B cell (primary cell): ENCODE results near the gene RASL10B. TPM values are rescaled to one million over a fixed set of nuclear protein-coding genes. Genes with fewer than 3 reads are reported as not detected.
A peak's percentile ranks its signal among the peaks of the same experiment; 100 is the strongest.

Experiments
- ATAC-seq: fragments of 200-7000 bp; cut with Tn5 transposase; one replicate; pipeline ENCODE4 v1.10.0; 2021; ENCODE audit warnings: low read depth, mild to moderate bottlenecking, moderate number of reproducible peaks, moderate library complexity
- CTCF ChIA-PET: fragments of 350-600 bp; sonication (Branson Sonifier 250); formaldehyde crosslinking; loops from one replicate; lab custom pipeline; 2021; ENCODE audit warnings: antibody characterized with exemption, inconsistent platforms; lab: Charles Lee
- POLR2A ChIA-PET: fragments of 350-600 bp; sonication (Branson Sonifier 250); formaldehyde crosslinking; loops from one replicate; lab custom pipeline; 2021; ENCODE audit warnings: antibody characterized with exemption; lab: Charles Lee
- DNase-seq: peaks from one replicate; pipeline ENCODE4 v3.0.0; 2013
- H2AFZ ChIP-seq: 2 replicates; pipeline ENCODE4 v1.6.1; 2012; ENCODE audit warnings: mild to moderate bottlenecking, low read depth, low read length; ENCODE audit not compliant: insufficient read depth, poor library complexity, severe bottlenecking
- H3K27ac ChIP-seq, 2 donors: 1 replicate in 1 of 2; 2 replicates in 1 of 2; pipeline ENCODE4 v1.5.1; 2012 to 2013; ENCODE audit warnings: low read length in 2 of 2, mild to moderate bottlenecking in 2 of 2, moderate library complexity in 1 of 2
- H3K27me3 ChIP-seq, 4 experiments: fragments of 200-600 bp in 1 of 4; sonication (generic) in 1 of 4; replicated peaks in 1 of 4; 1 replicate in 2 of 4; 2 replicates in 2 of 4; pipeline versions ENCODE4 v1.6.1 to v1.7.0; 2013 to 2016; ENCODE audit warnings: low read length in 3 of 4, mild to moderate bottlenecking in 2 of 4, mixed read lengths in 1 of 4, moderate library complexity in 1 of 4; ENCODE audit not compliant: insufficient read depth in 4 of 4, control insufficient read depth in 3 of 4; ENCODE audit errors: control extremely low read depth in 1 of 4
- H3K36me3 ChIP-seq, 2 experiments: replicated peaks in 1 of 2; 1 replicate in 1 of 2; 2 replicates in 1 of 2; pipeline versions ENCODE4 v1.6.1 to v1.7.1; 2013; ENCODE audit warnings: low read length in 1 of 2; ENCODE audit not compliant: insufficient read depth in 2 of 2, control insufficient read depth in 1 of 2; ENCODE audit errors: control extremely low read depth in 1 of 2, extremely low read depth in 1 of 2
- H3K4me1 ChIP-seq, 2 donors: fragments of 200-600 bp in 1 of 2; sonication (generic) in 1 of 2; 1 replicate in 1 of 2; 2 replicates in 1 of 2; pipeline versions ENCODE4 v1.5.1 to v1.6.1; 2013 to 2017; ENCODE audit warnings: low read length in 2 of 2; ENCODE audit not compliant: control insufficient read depth in 2 of 2, insufficient read depth in 2 of 2
- H3K4me2 ChIP-seq: replicated peaks from 2 replicates; pipeline ENCODE3; 2012; ENCODE audit warnings: mild to moderate bottlenecking, low read depth, low read length; ENCODE audit not compliant: poor library complexity, severe bottlenecking
- H3K4me3 ChIP-seq, 5 experiments: fragments of 200-600 bp in 1 of 5; sonication (generic) in 1 of 5; 1 replicate in 3 of 5; 2 replicates in 2 of 5; pipeline versions ENCODE4 v1.5.1 to v1.7.0; 2011 to 2016; ENCODE audit warnings: low read length in 4 of 5, mild to moderate bottlenecking in 4 of 5, low read depth in 2 of 5, control low read depth in 1 of 5, moderate library complexity in 1 of 5; ENCODE audit not compliant: insufficient read depth in 1 of 5; ENCODE audit errors: control extremely low read depth in 1 of 5, extremely low read depth in 1 of 5
- H3K79me2 ChIP-seq: fragments of 200-600 bp; sonication (generic); one replicate; pipeline ENCODE4 v1.6.0; 2016; ENCODE audit warnings: low read length; ENCODE audit not compliant: control insufficient read depth, insufficient read depth
- H3K9ac ChIP-seq: fragments of 200-600 bp; sonication (generic); 2 replicates; pipeline ENCODE4 v1.6.1; 2017; ENCODE audit warnings: mild to moderate bottlenecking, low read length, moderate library complexity
- H3K9me3 ChIP-seq, 3 donors: one replicate each; pipeline versions ENCODE4 v1.6.1 to v1.7.1; 2013; ENCODE audit warnings: low read length in 2 of 3; ENCODE audit not compliant: control insufficient read depth in 2 of 3, insufficient read depth in 1 of 3; ENCODE audit errors: control extremely low read depth in 1 of 3
- H4K20me1 ChIP-seq: 2 replicates; pipeline ENCODE4 v1.6.0; 2012; ENCODE audit warnings: mild to moderate bottlenecking, low read length; ENCODE audit not compliant: insufficient read depth, control insufficient read depth, poor library complexity, severe bottlenecking
- H3K27ac Mint-ChIP-seq: one replicate; pipeline ENCODE4 v1.8.0; 2021; ENCODE audit warnings: mixed read lengths
- H3K27me3 Mint-ChIP-seq: one replicate; pipeline ENCODE4 v1.8.0; 2021; ENCODE audit warnings: mixed read lengths
- H3K4me1 Mint-ChIP-seq: one replicate; pipeline ENCODE4 v1.8.0; 2021; ENCODE audit warnings: mixed read lengths
- H3K4me3 Mint-ChIP-seq: one replicate; pipeline ENCODE4 v1.8.0; 2021; ENCODE audit warnings: mixed read lengths
- H3K9me3 Mint-ChIP-seq: one replicate; pipeline ENCODE4 v1.8.0; 2022; ENCODE audit warnings: mixed read lengths; ENCODE audit not compliant: insufficient read depth
- EZH2 ChIP-seq: IDR thresholded peaks from 2 replicates; pipeline ENCODE4 v1.6.1; 2012; ENCODE audit warnings: borderline replicate concordance, low read depth, mild to moderate bottlenecking, moderate library complexity, low read length; ENCODE audit not compliant: insufficient read depth, poor library complexity, severe bottlenecking
- WGBS: methylation state at CpG from one replicate; pipeline ENCODE4 v1.1.5; 2013; ENCODE audit warnings: missing lambda C conversion rate; ENCODE audit not compliant: insufficient coverage; 5-methylcytosine and 5-hydroxymethylcytosine counted together
- intact Hi-C: fragments of 100-400 bp; cut with micrococcal nuclease; formaldehyde crosslinking; loops from one replicate; pipeline ENCODE4 v1.10.0; 2022
- polyA plus RNA-seq: library from polyadenylated mRNA; depleted of rRNA; stranded (reverse); fragments of >200 nt; gene quantifications from 2 replicates; pipeline ENCODE4 v1.2.3, GENCODE V29; 2012
- total RNA-seq, 2 donors: library from RNA; stranded (reverse); fragments of 120-200 nt in 1 of 2; gene quantifications; 1 replicate in 1 of 2; 2 replicates in 1 of 2; pipeline versions ENCODE4 v1.2.3 to v1.2.4, GENCODE V29; 2013 to 2022
- TF ChIP-seq, protein P1 (sequence below): fragments of 200-600 bp; IDR thresholded peaks from one replicate; pipeline ENCODE4 v1.8.0; 2022; ENCODE audit warnings: antibody characterized with exemption, mild to moderate bottlenecking

RASL10B gene
- total and polyA plus RNA-seq, 2 donors (not counting 1 experiment from before 2014, with no cell fraction given), result 0.06 TPM; not detected in 1

DNA sequence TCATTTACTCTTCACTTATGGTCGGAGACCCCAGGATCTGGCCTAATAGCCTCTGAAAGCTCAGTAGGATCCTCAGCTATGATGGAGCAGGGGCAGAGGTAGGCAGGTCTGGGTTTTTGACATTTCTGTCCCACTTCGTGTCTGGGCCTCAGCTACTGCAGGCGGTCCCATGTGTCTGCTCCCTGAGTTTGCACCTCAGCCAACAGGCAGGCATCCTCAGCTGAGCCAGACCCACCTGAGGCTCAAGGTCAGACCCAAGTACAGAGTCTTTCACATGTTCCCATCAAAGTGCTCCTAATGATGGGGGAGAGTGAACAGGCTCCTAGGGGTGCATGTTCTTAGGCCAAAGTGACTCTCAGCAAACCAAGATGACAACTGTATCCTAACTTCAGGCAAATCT lies 2.9 kb upstream of the RASL10B start:
- DNase-seq, result no peak
- H3K4me1 ChIP-seq, result peaks cover 9 to 11% of the 10 kb centered on the region in 2 donors
- 92% methylated on average over 2 of the region's 3 CpGs for WGBS
- peaks cover 7 to 32% of the 10 kb centered on the region in 2 experiments for H3K36me3 ChIP-seq
- H2AFZ ChIP-seq, result no peak overlapping the region
- no peaks in the 10 kb centered on the region for H3K9me3 ChIP-seq
- intact Hi-C loops, result no loop called here
- TF ChIP-seq, protein P1, sequence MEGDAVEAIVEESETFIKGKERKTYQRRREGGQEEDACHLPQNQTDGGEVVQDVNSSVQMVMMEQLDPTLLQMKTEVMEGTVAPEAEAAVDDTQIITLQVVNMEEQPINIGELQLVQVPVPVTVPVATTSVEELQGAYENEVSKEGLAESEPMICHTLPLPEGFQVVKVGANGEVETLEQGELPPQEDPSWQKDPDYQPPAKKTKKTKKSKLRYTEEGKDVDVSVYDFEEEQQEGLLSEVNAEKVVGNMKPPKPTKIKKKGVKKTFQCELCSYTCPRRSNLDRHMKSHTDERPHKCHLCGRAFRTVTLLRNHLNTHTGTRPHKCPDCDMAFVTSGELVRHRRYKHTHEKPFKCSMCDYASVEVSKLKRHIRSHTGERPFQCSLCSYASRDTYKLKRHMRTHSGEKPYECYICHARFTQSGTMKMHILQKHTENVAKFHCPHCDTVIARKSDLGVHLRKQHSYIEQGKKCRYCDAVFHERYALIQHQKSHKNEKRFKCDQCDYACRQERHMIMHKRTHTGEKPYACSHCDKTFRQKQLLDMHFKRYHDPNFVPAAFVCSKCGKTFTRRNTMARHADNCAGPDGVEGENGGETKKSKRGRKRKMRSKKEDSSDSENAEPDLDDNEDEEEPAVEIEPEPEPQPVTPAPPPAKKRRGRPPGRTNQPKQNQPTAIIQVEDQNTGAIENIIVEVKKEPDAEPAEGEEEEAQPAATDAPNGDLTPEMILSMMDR, result no peak
- no peak for TF ChIP-seq EZH2
- H3K4me3 ChIP-seq, result no peak overlapping the region
- CTCF ChIA-PET, result interaction anchor here (1.2 kb wide), 1 partner anchor 11 kb away, joined by 3 read pairs; no protein-coding TSS in a partner anchor
- H3K4me2 ChIP-seq, result no peak overlapping the region
- POLR2A ChIA-PET, result no interaction called here
- ATAC-seq, result no peak
- no peak overlapping the region for H3K27ac ChIP-seq
- H3K9ac ChIP-seq, result no peak overlapping the region
- H3K27me3 ChIP-seq, result peaks cover 0 to 12% (median 0%) of the 10 kb centered on the region in 4 experiments
- no peak overlapping the region for H3K27ac Mint-ChIP-seq
- H3K4me3 Mint-ChIP-seq, result no peak overlapping the region
- peaks cover 15% of the 10 kb centered on the region for H3K4me1 Mint-ChIP-seq
- H3K9me3 Mint-ChIP-seq, result no peaks in the 10 kb centered on the region
- H3K27me3 Mint-ChIP-seq, result peaks cover 11% of the 10 kb centered on the region
- no peaks in the 10 kb centered on the region for H4K20me1 ChIP-seq
- H3K79me2 ChIP-seq, result no peaks in the 10 kb centered on the region

DNA sequence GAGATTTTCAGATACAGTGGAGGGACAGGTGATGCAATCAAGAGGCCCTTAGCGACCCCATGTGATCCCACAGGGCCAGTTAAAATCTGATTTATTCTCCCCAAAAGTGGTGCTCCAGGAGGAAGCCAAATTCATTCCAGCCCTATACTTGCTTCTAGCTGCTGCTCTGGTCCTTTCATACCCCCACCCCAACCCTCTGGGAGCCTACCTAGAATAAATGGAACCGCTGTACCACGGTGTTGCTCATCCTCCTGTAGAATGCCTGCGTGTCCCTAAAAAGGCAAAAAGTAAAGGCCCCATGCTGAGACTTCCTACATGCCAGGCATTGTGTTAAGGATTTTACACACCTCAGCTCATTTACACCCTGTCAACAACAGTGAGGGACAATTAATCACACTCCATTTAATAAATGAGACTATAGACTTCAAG lies 2.0 kb upstream of the RASL10B start:
- Histone ChIP-seq H4K20me1 (no peaks in the 10 kb centered on the region), H3K4me3 (no peak overlapping the region), H2AFZ (no peak overlapping the region), H3K27me3 (peaks cover 0 to 12% (median 0%) of the 10 kb centered on the region in 4 experiments), H3K4me2 (no peak overlapping the region), H3K36me3 (peaks cover 5 to 23% of the 10 kb centered on the region in 2 experiments), H3K9ac (no peak overlapping the region), H3K9me3 (no peaks in the 10 kb centered on the region), H3K4me1 (peaks cover 9 to 11% of the 10 kb centered on the region in 2 donors), H3K79me2 (no peaks in the 10 kb centered on the region), H3K27ac (no peak overlapping the region)
- WGBS, result 97% methylated on average over 4 of the region's 4 CpGs
- DNase-seq, result no peak
- no peak for ATAC-seq
- POLR2A ChIA-PET, result interaction anchor here (0.5 kb wide), 1 partner anchor 1573 kb away, joined by 3 read pairs; no protein-coding TSS in a partner anchor
- H3K4me3 Mint-ChIP-seq, result peak overlapping the region; percentile 13
- H3K27me3 Mint-ChIP-seq, result peaks cover 11% of the 10 kb centered on the region
- CTCF ChIA-PET, result no interaction called here
- H3K27ac Mint-ChIP-seq, result no peak overlapping the region
- no peaks in the 10 kb centered on the region for H3K9me3 Mint-ChIP-seq
- TF ChIP-seq, protein P1, result no peak
- TF ChIP-seq EZH2, result no peak
- H3K4me1 Mint-ChIP-seq, result peaks cover 15% of the 10 kb centered on the region
- intact Hi-C loops, result no loop called here
